MM.1S (cell line): ENCODE measurements around the gene PLA2G2F.

Experiments
- EZH2phosphoT487 ChIP-seq: fragments of 300-600 bp; sonication (generic); IDR thresholded peaks from 2 replicates; pipeline ENCODE4 v1.6.1; 2018; ENCODE audit warnings: antibody characterized with exemption, low read length
- TF ChIP-seq, protein P1 (sequence below): fragments of 300-600 bp; sonication (generic); IDR thresholded peaks from 2 replicates; pipeline ENCODE4 v1.5.1; 2016; ENCODE audit warnings: antibody characterized with exemption, low read length, mixed read lengths

DNA sequence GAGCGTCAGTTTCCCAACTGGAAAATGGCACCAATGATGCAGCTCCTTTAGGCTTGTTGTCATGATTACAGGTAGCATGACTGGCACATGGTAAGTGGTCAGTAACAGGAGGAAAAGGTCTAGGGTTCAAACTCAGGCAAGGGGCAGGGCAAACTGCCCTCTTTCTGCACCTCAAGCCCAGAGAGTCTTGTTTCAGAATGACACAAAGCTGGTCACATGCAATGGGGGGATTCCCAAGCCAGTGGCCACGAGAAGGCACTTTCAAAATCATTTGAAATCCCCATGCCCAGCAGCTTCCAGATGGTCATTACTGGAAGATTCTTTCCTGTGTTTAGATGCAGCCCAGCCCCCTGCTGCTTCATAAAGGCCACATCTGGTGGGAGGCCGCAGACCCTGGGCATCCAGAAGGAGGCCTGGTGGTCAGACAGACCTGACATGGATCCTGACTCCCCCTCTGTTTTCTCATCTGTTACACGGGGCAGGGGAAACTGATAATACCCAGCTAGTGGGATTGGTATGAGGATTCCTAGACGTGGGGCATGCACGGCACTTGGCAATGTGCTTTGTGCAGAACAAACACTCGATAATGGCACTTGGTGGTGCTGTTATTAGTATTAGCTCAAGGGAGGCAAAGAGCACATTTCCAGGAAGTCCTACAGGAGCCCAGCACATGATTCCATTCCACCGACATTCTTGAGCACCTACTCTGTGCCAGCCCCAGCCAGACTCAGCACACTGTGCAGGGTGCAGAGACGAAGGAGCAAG lies 12.9 kb upstream of the PLA2G2F start:
- TF ChIP-seq, protein P1, sequence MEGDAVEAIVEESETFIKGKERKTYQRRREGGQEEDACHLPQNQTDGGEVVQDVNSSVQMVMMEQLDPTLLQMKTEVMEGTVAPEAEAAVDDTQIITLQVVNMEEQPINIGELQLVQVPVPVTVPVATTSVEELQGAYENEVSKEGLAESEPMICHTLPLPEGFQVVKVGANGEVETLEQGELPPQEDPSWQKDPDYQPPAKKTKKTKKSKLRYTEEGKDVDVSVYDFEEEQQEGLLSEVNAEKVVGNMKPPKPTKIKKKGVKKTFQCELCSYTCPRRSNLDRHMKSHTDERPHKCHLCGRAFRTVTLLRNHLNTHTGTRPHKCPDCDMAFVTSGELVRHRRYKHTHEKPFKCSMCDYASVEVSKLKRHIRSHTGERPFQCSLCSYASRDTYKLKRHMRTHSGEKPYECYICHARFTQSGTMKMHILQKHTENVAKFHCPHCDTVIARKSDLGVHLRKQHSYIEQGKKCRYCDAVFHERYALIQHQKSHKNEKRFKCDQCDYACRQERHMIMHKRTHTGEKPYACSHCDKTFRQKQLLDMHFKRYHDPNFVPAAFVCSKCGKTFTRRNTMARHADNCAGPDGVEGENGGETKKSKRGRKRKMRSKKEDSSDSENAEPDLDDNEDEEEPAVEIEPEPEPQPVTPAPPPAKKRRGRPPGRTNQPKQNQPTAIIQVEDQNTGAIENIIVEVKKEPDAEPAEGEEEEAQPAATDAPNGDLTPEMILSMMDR = no peak
- TF ChIP-seq EZH2phosphoT487 = no peak
